Measurements from ENCODE around the gene FUBP1. TPM values are rescaled to one million over a fixed set of nuclear protein-coding genes. Genes with fewer than 3 reads are reported as not detected.

FUBP1 gene
- total RNA-seq, 1 donor from 2014 or later = 88.8 TPM

- no peak overlapping the region for H3K27ac ChIP-seq
- DNase-seq (no peak), ATAC-seq (no peak)
- TF ChIP-seq CTCF (IDR thresholded peaks at IDR 0.05) = no peak
- H3K36me3 ChIP-seq = peaks cover 98% of the 10 kb centered on the region
- H3K4me3 ChIP-seq = no peak overlapping the region
- no peaks in the 10 kb centered on the region for H3K4me1 ChIP-seq
- no peaks in the 10 kb centered on the region for H3K27me3 ChIP-seq
- no peaks in the 10 kb centered on the region for H3K9me3 ChIP-seq
- intact Hi-C loops (cut with DNase I) = no loop called here
Observed at GRCh38 chr1:77958850-77959249, 20.0 kb downstream of the FUBP1 start.

- H3K4me3 ChIP-seq = no peak overlapping the region
- intact Hi-C loops (cut with DNase I) = no loop called here
- H3K27ac ChIP-seq = no peak overlapping the region
- DNase-seq (no peak), ATAC-seq (no peak)
- H3K27me3 ChIP-seq = no peaks in the 10 kb centered on the region
- no peaks in the 10 kb centered on the region for H3K9me3 ChIP-seq
- no peak for TF ChIP-seq CTCF (IDR thresholded peaks at IDR 0.05)
- peaks cover 98% of the 10 kb centered on the region for H3K36me3 ChIP-seq
- H3K4me1 ChIP-seq = no peaks in the 10 kb centered on the region
Observed at GRCh38 chr1:77958391-77958790, 20.5 kb downstream of the FUBP1 start.

GRCh38 chr1:77956464-77956863 lies 22.4 kb downstream of the FUBP1 start:
- peaks cover 98% of the 10 kb centered on the region for H3K36me3 ChIP-seq

GRCh38 chr1:77955709-77956108 lies 23.2 kb downstream of the FUBP1 start:
- no peak for TF ChIP-seq CTCF (IDR thresholded peaks at IDR 0.05)

More at GRCh38 chr1:77956464-77956863, 22.4 kb downstream of the FUBP1 start:
- Histone ChIP-seq H3K27ac (no peak overlapping the region), H3K4me1 (no peaks in the 10 kb centered on the region), H3K4me3 (no peak overlapping the region), H3K27me3 (no peaks in the 10 kb centered on the region), H3K9me3 (no peaks in the 10 kb centered on the region)
- ATAC-seq (no peak), DNase-seq (no peak)
- TF ChIP-seq CTCF (IDR thresholded peaks at IDR 0.05) = no peak
- intact Hi-C loops (cut with DNase I) = no loop called here

GRCh38 chr1:77954521-77954920 lies 24.4 kb downstream of the FUBP1 start:
- Histone ChIP-seq H3K4me1 (no peaks in the 10 kb centered on the region), H3K9me3 (no peaks in the 10 kb centered on the region), H3K27ac (no peak overlapping the region), H3K4me3 (no peak overlapping the region), H3K27me3 (no peaks in the 10 kb centered on the region), H3K36me3 (peaks cover 96% of the 10 kb centered on the region)
- TF ChIP-seq CTCF (IDR thresholded peaks at IDR 0.05) = no peak
- intact Hi-C loops (cut with DNase I) = no loop called here
- ATAC-seq (no peak), DNase-seq (no peak)

More at GRCh38 chr1:77955709-77956108, 23.2 kb downstream of the FUBP1 start:
- Histone ChIP-seq H3K4me1 (no peaks in the 10 kb centered on the region), H3K4me3 (no peak overlapping the region), H3K9me3 (no peaks in the 10 kb centered on the region), H3K27ac (no peak overlapping the region), H3K36me3 (peaks cover 98% of the 10 kb centered on the region), H3K27me3 (no peaks in the 10 kb centered on the region)
- intact Hi-C loops (cut with DNase I) = no loop called here
- ATAC-seq (peak; percentile 53), DNase-seq (no peak)

- H3K36me3 ChIP-seq = peaks cover 96% of the 10 kb centered on the region
- ATAC-seq = no peak
- intact Hi-C loops (cut with DNase I) = no loop called here
Observed at GRCh38 chr1:77953907-77954306, 25.0 kb downstream of the FUBP1 start.

More at GRCh38 chr1:77953907-77954306, 25.0 kb downstream of the FUBP1 start:
- no peak for DNase-seq
- Histone ChIP-seq H3K27me3 (no peaks in the 10 kb centered on the region), H3K27ac (no peak overlapping the region), H3K9me3 (no peaks in the 10 kb centered on the region), H3K4me3 (no peak overlapping the region), H3K4me1 (peaks cover 4% of the 10 kb centered on the region)
- TF ChIP-seq CTCF (IDR thresholded peaks at IDR 0.05) = no peak

All from upper lobe of right lung (tissue), 1 donor.